Urinary bladder (tissue), 4 donors: ENCODE results near the gene SCAPER. TPM values are rescaled to one million over a fixed set of nuclear protein-coding genes. Genes with fewer than 3 reads are reported as not detected.
"Not testable (repeated sequence)": the region's sequence is repeated elsewhere in the genome, so short reads cannot be mapped to it uniquely, and the experiment has no call there.

ENCODE experiments used
- DNase-seq: peaks from one replicate; pipeline ENCODE4 v3.0.0-alpha.2; 2015; ENCODE audit errors: extremely low spot score
- H3K27ac ChIP-seq: one replicate; pipeline ENCODE4 v1.5.1; 2013; ENCODE audit warnings: low read depth, mild to moderate bottlenecking, moderate library complexity
- H3K36me3 ChIP-seq: one replicate; pipeline ENCODE4 v1.6.1; 2013; ENCODE audit warnings: mild to moderate bottlenecking, moderate library complexity; ENCODE audit not compliant: insufficient read depth
- H3K4me1 ChIP-seq: one replicate; pipeline ENCODE4 v1.6.1; 2013; ENCODE audit warnings: mild to moderate bottlenecking, moderate library complexity; ENCODE audit not compliant: insufficient read depth
- H3K4me3 ChIP-seq: one replicate; pipeline ENCODE4 v1.5.1; 2013; ENCODE audit warnings: low read depth, low read length
- WGBS: extraction: QIAGEN DNeasy Blood & Tissue Kit; methylation state at CpG from one replicate; pipeline ENCODE4 v1.1.7; 2013; 5-methylcytosine and 5-hydroxymethylcytosine counted together
- polyA plus RNA-seq: library from polyadenylated mRNA; stranded (reverse); fragments of 200-250 nt; gene quantifications from one replicate; pipeline ENCODE4 v1.2.3, GENCODE V29; 2013
- total RNA-seq: library from RNA; depleted of rRNA; stranded (reverse); fragments of >200 nt; gene quantifications from one replicate; pipeline ENCODE4 v1.2.3, GENCODE V29; 2014
- donor health status: healthy with polysubstance abuse.
- donor health status: healthy.

Gene SCAPER
- total and polyA plus RNA-seq, 2 donors = 15.1 to 38.3 TPM

DNA sequence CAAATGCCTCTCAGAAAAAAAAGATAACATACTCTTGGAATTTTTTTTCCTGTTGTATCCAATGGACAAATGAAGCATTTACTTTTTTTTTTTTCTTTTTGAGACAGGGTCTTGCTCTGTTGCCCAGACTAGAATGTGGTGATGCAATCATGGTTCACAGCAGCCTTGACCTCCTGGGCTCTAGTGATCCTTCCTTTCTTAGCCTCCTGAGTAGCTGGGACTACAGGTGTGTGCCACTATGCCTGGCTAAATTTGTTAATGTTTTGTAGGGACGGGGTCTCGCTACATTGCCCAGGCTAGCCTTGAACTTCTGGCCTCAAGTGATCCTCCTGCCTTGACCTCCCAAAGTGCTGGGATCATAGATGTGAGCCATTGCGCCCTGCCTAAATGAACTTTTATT lies 401.3 kb downstream of the SCAPER start:
- WGBS = over 99% methylated on average over 3 of the region's 3 CpGs
- Histone ChIP-seq H3K36me3 (no peaks in the 10 kb centered on the region), H3K4me1 (no peaks in the 10 kb centered on the region), H3K4me3 (no peak overlapping the region), H3K27ac (no peak overlapping the region)
- no peak for DNase-seq

- Histone ChIP-seq H3K4me1 (no peaks in the 10 kb centered on the region), H3K36me3 (no peaks in the 10 kb centered on the region), H3K4me3 (no peak overlapping the region), H3K27ac (no peak overlapping the region)
- no peak for DNase-seq
Measured at GRCh38 chr15:76503121-76503520, 402.0 kb downstream of the SCAPER start.

GRCh38 chr15:76502678-76503077 lies 402.5 kb downstream of the SCAPER start:
- no peak for DNase-seq
- no peak overlapping the region for H3K4me3 ChIP-seq
- H3K4me1 ChIP-seq = no peaks in the 10 kb centered on the region
- H3K36me3 ChIP-seq = no peaks in the 10 kb centered on the region
- 80% methylated on average over 3 of the region's 3 CpGs for WGBS
- no peak overlapping the region for H3K27ac ChIP-seq

DNA sequence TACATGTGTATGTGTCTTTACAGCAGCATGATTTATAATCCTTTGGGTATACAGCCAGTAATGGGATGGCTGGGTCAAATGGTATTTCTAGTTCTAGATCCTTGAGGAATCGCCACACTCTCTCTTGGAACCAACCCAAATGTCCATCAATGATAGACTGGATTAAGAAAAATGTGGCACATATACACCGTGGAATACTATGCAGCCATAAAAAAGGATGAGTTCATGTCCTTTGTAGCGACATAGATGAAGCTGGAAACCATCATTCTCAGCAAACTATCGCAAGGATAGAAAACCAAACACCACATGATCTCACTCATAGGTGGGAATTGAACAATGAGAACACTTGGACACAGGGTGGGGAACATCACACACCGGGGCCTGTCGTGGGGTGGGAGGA lies 403.0 kb downstream of the SCAPER start:
- H3K4me3 ChIP-seq, H3K27ac ChIP-seq, DNase-seq, H3K4me1 ChIP-seq, H3K36me3 ChIP-seq: not testable (repeated sequence)
- 98% methylated on average over 6 of the region's 6 CpGs for WGBS

- WGBS = 96% methylated on average over 1 of the region's 1 CpG
- H3K36me3 ChIP-seq = no peaks in the 10 kb centered on the region
- no peak overlapping the region for H3K27ac ChIP-seq
Measured at GRCh38 chr15:76501726-76502125, 403.4 kb downstream of the SCAPER start.

DNA sequence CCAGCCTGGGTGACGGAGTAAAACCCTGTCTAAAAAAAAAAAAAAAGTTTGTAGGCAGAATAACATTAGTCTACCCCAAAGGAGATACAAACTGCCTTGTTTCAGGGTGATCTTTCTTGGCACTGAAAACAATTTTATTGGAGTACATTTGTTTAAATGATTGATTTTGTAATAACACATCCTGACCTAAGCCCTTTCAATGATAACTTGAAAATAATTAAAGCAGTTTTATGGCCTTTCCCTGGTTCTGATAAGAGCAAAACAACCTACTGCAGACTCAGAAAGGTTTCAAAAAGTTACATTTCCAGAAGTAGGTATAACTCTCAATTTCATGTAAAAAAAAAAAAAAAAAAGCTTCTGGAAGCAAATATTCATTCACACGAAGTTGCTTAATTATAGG lies 404.1 kb downstream of the SCAPER start:
- Histone ChIP-seq H3K4me3 (no peak overlapping the region), H3K36me3 (no peaks in the 10 kb centered on the region), H3K4me1 (no peaks in the 10 kb centered on the region), H3K27ac (no peak overlapping the region)
- WGBS = 89% methylated on average over 2 of the region's 2 CpGs
- no peak for DNase-seq

More at GRCh38 chr15:76501726-76502125, 403.4 kb downstream of the SCAPER start:
- no peak overlapping the region for H3K4me3 ChIP-seq
- H3K4me1 ChIP-seq = no peaks in the 10 kb centered on the region
- no peak for DNase-seq

- no peak overlapping the region for H3K27ac ChIP-seq
- no peaks in the 10 kb centered on the region for H3K4me1 ChIP-seq
- H3K4me3 ChIP-seq = no peak overlapping the region
- H3K36me3 ChIP-seq = no peaks in the 10 kb centered on the region
- 90% methylated on average over 4 of the region's 4 CpGs for WGBS
- no peak for DNase-seq
Measured at GRCh38 chr15:76495487-76495886, 409.7 kb downstream of the SCAPER start.

- 96% methylated on average over 1 of the region's 1 CpG for WGBS
- no peak overlapping the region for H3K4me3 ChIP-seq
Measured at GRCh38 chr15:76492538-76492937, 412.6 kb downstream of the SCAPER start.

GRCh38 chr15:76483752-76484151 lies 421.4 kb downstream of the SCAPER start:
- WGBS = 94% methylated on average over 2 of the region's 2 CpGs

More at GRCh38 chr15:76492538-76492937, 412.6 kb downstream of the SCAPER start:
- H3K27ac ChIP-seq = no peak overlapping the region
- DNase-seq = no peak
- H3K36me3 ChIP-seq = no peaks in the 10 kb centered on the region
- no peaks in the 10 kb centered on the region for H3K4me1 ChIP-seq

DNA sequence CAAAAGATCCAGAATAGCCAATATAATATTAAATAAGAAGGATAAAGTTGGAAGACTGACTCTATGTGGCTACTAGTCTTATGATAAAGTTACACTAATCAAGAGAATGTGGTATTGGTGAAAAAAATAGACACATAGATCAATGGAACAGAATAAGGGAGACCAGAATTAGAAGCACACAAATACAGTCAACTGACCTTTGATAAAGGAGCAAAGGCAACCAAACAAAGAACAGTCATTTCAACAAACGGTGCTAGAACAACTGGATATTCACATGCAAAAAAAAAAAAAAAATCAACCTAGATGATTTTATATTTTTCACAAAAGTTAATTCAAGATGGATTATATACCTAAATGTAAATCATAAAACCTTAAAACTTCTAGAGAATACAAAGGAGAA lies 422.1 kb downstream of the SCAPER start:
- Histone ChIP-seq H3K4me1 (no peaks in the 10 kb centered on the region), H3K27ac (no peak overlapping the region), H3K36me3 (no peaks in the 10 kb centered on the region), H3K4me3 (no peak overlapping the region)
- no peak for DNase-seq
- 90% methylated on average over 1 of the region's 1 CpG for WGBS

More at GRCh38 chr15:76483752-76484151, 421.4 kb downstream of the SCAPER start:
- no peaks in the 10 kb centered on the region for H3K36me3 ChIP-seq
- no peak overlapping the region for H3K27ac ChIP-seq
- DNase-seq = no peak
- no peaks in the 10 kb centered on the region for H3K4me1 ChIP-seq
- no peak overlapping the region for H3K4me3 ChIP-seq

- DNase-seq = no peak
- no peak overlapping the region for H3K4me3 ChIP-seq
- H3K27ac ChIP-seq = no peak overlapping the region
- H3K36me3 ChIP-seq = no peaks in the 10 kb centered on the region
- H3K4me1 ChIP-seq = no peaks in the 10 kb centered on the region
- WGBS = 97% methylated on average over 3 of the region's 3 CpGs
Measured at GRCh38 chr15:76480267-76480666, 424.9 kb downstream of the SCAPER start.

DNA sequence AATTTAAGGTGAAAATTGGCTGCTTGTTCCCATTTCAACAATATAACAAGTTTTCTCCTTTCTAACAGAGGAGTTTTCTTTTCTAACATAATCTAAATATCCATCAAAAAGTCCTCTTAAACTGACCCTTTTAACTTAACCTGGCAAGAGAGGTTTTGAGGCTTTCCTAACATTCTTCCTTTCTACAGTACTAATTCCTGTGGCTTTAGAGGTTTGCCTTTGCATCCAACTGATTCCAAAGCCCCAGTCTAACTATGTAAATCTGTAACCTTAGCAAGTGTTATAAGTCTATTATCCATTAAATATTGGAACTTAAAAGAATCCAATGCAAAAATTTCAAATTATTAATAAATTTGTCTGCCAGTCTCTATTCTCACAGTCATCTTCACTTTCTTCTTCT lies 434.4 kb downstream of the SCAPER start:
- Histone ChIP-seq H3K27ac (no peak overlapping the region), H3K36me3 (peaks cover 2% of the 10 kb centered on the region), H3K4me3 (no peak overlapping the region), H3K4me1 (no peaks in the 10 kb centered on the region)
- DNase-seq = no peak

DNA sequence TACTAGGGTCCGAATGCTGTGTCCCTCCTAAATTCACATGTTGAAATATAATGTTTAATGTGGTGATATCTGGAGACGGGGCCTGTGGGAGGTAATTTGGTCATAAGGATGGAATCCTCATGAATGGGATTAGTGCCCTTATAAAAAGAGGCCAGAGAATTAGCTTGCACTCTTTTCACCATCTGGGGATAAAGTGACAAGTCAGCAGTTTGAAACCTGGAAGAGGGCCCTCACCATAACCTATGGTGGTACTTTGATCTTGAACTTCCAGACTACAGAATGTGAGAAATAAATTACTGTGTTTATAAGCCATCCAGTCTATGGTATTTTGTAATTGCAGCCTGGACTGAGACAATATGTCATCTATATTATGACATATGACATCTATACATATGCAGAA lies 436.4 kb downstream of the SCAPER start:
- Histone ChIP-seq H3K4me1 (no peaks in the 10 kb centered on the region), H3K27ac (no peak overlapping the region), H3K36me3 (peaks cover 2% of the 10 kb centered on the region), H3K4me3 (no peak overlapping the region)
- WGBS = 94% methylated on average over 2 of the region's 2 CpGs
- no peak for DNase-seq

DNA sequence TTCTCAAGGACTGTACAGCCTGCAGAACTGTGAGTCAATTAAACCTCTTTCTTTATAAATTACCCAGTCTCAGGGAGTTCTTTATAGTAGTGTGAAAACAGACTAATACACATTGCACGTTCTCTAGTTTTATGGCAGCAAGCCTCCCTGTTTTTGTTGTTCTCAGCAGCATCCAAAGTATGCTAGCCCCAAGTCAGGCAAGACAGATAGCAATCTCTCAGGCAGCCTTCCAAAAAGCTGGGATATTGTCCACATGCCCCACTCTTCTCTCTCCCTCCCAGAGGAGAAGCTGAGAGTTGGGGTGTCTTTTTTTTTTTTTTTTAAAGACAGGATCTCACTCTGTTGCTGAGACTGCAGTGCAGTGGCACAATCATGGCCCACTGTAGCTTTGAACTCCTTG lies 438.0 kb downstream of the SCAPER start:
- WGBS = 60% methylated on average over 1 of the region's 1 CpG
- no peak overlapping the region for H3K27ac ChIP-seq
- peaks cover 2% of the 10 kb centered on the region for H3K36me3 ChIP-seq
- no peak for DNase-seq
- H3K4me3 ChIP-seq = no peak overlapping the region
- no peaks in the 10 kb centered on the region for H3K4me1 ChIP-seq

GRCh38 chr15:76465728-76466127 lies 439.4 kb downstream of the SCAPER start:
- 100% methylated on average over 1 of the region's 1 CpG for WGBS
- H3K4me1 ChIP-seq = no peaks in the 10 kb centered on the region
- H3K27ac ChIP-seq = no peak overlapping the region
- peaks cover 2% of the 10 kb centered on the region for H3K36me3 ChIP-seq
- no peak overlapping the region for H3K4me3 ChIP-seq
- DNase-seq = no peak
